Measurements from ENCODE around the gene RICTOR.

The RICTOR gene

GRCh38 chr5:39024884-39025283 lies 49.3 kb downstream of the RICTOR start:
- peaks cover 21% of the 10 kb centered on the region for H3K79me2 ChIP-seq (ENCODE audit: insufficient read depth, low read length)
- H4K20me1 ChIP-seq (ENCODE audit: insufficient read depth, low read length), result no peaks in the 10 kb centered on the region
- H3K9me2 ChIP-seq (ENCODE audit: low read depth, low read length), result no peaks in the 10 kb centered on the region
- no peak overlapping the region for H3K4me2 ChIP-seq (ENCODE audit: low read length)
- peaks cover 5% of the 10 kb centered on the region for H3K9me3 ChIP-seq (ENCODE audit: low read length)
- TF ChIP-seq, protein P1, sequence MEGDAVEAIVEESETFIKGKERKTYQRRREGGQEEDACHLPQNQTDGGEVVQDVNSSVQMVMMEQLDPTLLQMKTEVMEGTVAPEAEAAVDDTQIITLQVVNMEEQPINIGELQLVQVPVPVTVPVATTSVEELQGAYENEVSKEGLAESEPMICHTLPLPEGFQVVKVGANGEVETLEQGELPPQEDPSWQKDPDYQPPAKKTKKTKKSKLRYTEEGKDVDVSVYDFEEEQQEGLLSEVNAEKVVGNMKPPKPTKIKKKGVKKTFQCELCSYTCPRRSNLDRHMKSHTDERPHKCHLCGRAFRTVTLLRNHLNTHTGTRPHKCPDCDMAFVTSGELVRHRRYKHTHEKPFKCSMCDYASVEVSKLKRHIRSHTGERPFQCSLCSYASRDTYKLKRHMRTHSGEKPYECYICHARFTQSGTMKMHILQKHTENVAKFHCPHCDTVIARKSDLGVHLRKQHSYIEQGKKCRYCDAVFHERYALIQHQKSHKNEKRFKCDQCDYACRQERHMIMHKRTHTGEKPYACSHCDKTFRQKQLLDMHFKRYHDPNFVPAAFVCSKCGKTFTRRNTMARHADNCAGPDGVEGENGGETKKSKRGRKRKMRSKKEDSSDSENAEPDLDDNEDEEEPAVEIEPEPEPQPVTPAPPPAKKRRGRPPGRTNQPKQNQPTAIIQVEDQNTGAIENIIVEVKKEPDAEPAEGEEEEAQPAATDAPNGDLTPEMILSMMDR (IDR thresholded peaks at IDR 0.05; ENCODE audit: low read length), result no peak
- TF ChIP-seq EZH2 (IDR thresholded peaks at IDR 0.05; ENCODE audit: borderline replicate concordance, low read length), result no peak
- no peaks in the 10 kb centered on the region for H3F3A ChIP-seq (ENCODE audit: insufficient read depth, low read length)
- no peak overlapping the region for H3K9ac ChIP-seq (ENCODE audit: low read length)
- no peaks in the 10 kb centered on the region for H3K27me3 ChIP-seq (ENCODE audit: insufficient read depth, low read length)
- H3K4me3 ChIP-seq (ENCODE audit: low read depth, low read length, poor library complexity, severe bottlenecking), result no peak overlapping the region
- H3K4me1 ChIP-seq (ENCODE audit: insufficient read depth, low read length, severe bottlenecking), result no peaks in the 10 kb centered on the region
- no peak overlapping the region for H3K27ac ChIP-seq (ENCODE audit: low read depth, low read length, poor library complexity, severe bottlenecking)
- H2AFZ ChIP-seq (ENCODE audit: low read length), result no peak overlapping the region
- H3K36me3 ChIP-seq (ENCODE audit: insufficient read depth, low read length), result peaks cover 38% of the 10 kb centered on the region

- H3K27me3 ChIP-seq (ENCODE audit: insufficient read depth, low read length), result no peaks in the 10 kb centered on the region
- H3K36me3 ChIP-seq (ENCODE audit: insufficient read depth, low read length), result peaks cover 39% of the 10 kb centered on the region
- H3K9me3 ChIP-seq (ENCODE audit: low read length), result peaks cover 5% of the 10 kb centered on the region
- no peak overlapping the region for H3K27ac ChIP-seq (ENCODE audit: low read depth, low read length, poor library complexity, severe bottlenecking)
- no peaks in the 10 kb centered on the region for H3K9me2 ChIP-seq (ENCODE audit: low read depth, low read length)
- H4K20me1 ChIP-seq (ENCODE audit: insufficient read depth, low read length), result no peaks in the 10 kb centered on the region
- peaks cover 12% of the 10 kb centered on the region; the same call in 1 of the 2 replicates for H3K79me2 ChIP-seq (ENCODE audit: insufficient read depth, low read length)
- H3K4me3 ChIP-seq (ENCODE audit: low read depth, low read length, poor library complexity, severe bottlenecking), result no peak overlapping the region
- no peak overlapping the region for H2AFZ ChIP-seq (ENCODE audit: low read length)
- H3F3A ChIP-seq (ENCODE audit: insufficient read depth, low read length), result no peaks in the 10 kb centered on the region
- H3K9ac ChIP-seq (ENCODE audit: low read length), result no peak overlapping the region
- TF ChIP-seq, protein P1 (IDR thresholded peaks at IDR 0.05; ENCODE audit: low read length), result no peak
- TF ChIP-seq EZH2 (IDR thresholded peaks at IDR 0.05; ENCODE audit: borderline replicate concordance, low read length), result no peak
- no peak overlapping the region for H3K4me2 ChIP-seq (ENCODE audit: low read length)
- no peaks in the 10 kb centered on the region for H3K4me1 ChIP-seq (ENCODE audit: insufficient read depth, low read length, severe bottlenecking)
Observed at GRCh38 chr5:39024005-39024404, 50.2 kb downstream of the RICTOR start.

GRCh38 chr5:39023121-39023520 lies 51.1 kb downstream of the RICTOR start:
- 0 out of 2 replicates have a peak, but pooled peaks cover 8% of the 10 kb centered on the region for H3K79me2 ChIP-seq (ENCODE audit: insufficient read depth, low read length)
- no peaks in the 10 kb centered on the region for H3F3A ChIP-seq (ENCODE audit: insufficient read depth, low read length)
- no peaks in the 10 kb centered on the region for H3K27me3 ChIP-seq (ENCODE audit: insufficient read depth, low read length)
- no peak overlapping the region for H3K27ac ChIP-seq (ENCODE audit: low read depth, low read length, poor library complexity, severe bottlenecking)
- no peaks in the 10 kb centered on the region; the same call in 1 of the 2 replicates for H4K20me1 ChIP-seq (ENCODE audit: insufficient read depth, low read length)
- no peaks in the 10 kb centered on the region for H3K4me1 ChIP-seq (ENCODE audit: insufficient read depth, low read length, severe bottlenecking)
- no peaks in the 10 kb centered on the region for H3K9me2 ChIP-seq (ENCODE audit: low read depth, low read length)
- no peak overlapping the region for H3K4me2 ChIP-seq (ENCODE audit: low read length)
- peaks cover 5% of the 10 kb centered on the region for H3K9me3 ChIP-seq (ENCODE audit: low read length)
- no peak overlapping the region for H3K4me3 ChIP-seq (ENCODE audit: low read depth, low read length, poor library complexity, severe bottlenecking)
- peaks cover 42% of the 10 kb centered on the region for H3K36me3 ChIP-seq (ENCODE audit: insufficient read depth, low read length)
- no peak overlapping the region for H3K9ac ChIP-seq (ENCODE audit: low read length)
- TF ChIP-seq, protein P1 (IDR thresholded peaks at IDR 0.05; ENCODE audit: low read length), result no peak
- no peak for TF ChIP-seq EZH2 (IDR thresholded peaks at IDR 0.05; ENCODE audit: borderline replicate concordance, low read length)
- no peak overlapping the region for H2AFZ ChIP-seq (ENCODE audit: low read length)
